DND-41 (cell line): Measurements from ENCODE around the gene BDH2.

Source experiments
- ATAC-seq: fragments of 200-7000 bp; cut with Tn5 transposase; 3 replicates; pipeline ENCODE4 v1.9.1; 2021; ENCODE audit warnings: low read depth; ENCODE audit not compliant: insufficient read depth
- DNase-seq: peaks from one replicate; pipeline ENCODE4 v3.0.0-alpha.2; 2020
- H2AFZ ChIP-seq: 2 replicates; pipeline ENCODE4 v1.6.0; 2012; ENCODE audit warnings: low read depth, low read length
- H3K27ac ChIP-seq: 2 replicates; pipeline ENCODE4 v1.5.1; 2012; ENCODE audit warnings: low read length, inconsistent platforms
- H3K27me3 ChIP-seq: fragments of 200-600 bp; sonication (generic); 2 replicates; pipeline ENCODE4 v1.6.0; 2012; ENCODE audit warnings: low read length, mild to moderate bottlenecking, inconsistent platforms; ENCODE audit not compliant: insufficient read depth, poor library complexity
- H3K36me3 ChIP-seq: 2 replicates; pipeline ENCODE4 v1.5.1; 2012; ENCODE audit warnings: low read length, inconsistent platforms; ENCODE audit not compliant: insufficient read depth
- H3K4me1 ChIP-seq: 2 replicates; pipeline ENCODE4 v1.5.1; 2012; ENCODE audit warnings: mild to moderate bottlenecking, low read length; ENCODE audit not compliant: insufficient read depth
- H3K4me2 ChIP-seq: 2 replicates; pipeline ENCODE4 v1.6.0; 2012; ENCODE audit warnings: mild to moderate bottlenecking, moderate library complexity, low read length, inconsistent platforms; ENCODE audit not compliant: insufficient read depth
- H3K4me3 ChIP-seq, 2 experiments: fragments of 200-600 bp in 1 of 2; shearing (Covaris generic) in 1 of 2; 2 replicates each; pipeline ENCODE4 v1.5.1; 2012 to 2016; ENCODE audit warnings: inconsistent platforms in 2 of 2, low read length in 2 of 2, mild to moderate bottlenecking in 2 of 2, low read depth in 1 of 2, moderate library complexity in 1 of 2
- H3K79me2 ChIP-seq: 2 replicates; pipeline ENCODE4 v1.6.0; 2012; ENCODE audit warnings: low read length, inconsistent platforms; ENCODE audit not compliant: insufficient read depth
- H3K9ac ChIP-seq: 2 replicates; pipeline ENCODE4 v1.6.0; 2012; ENCODE audit warnings: low read depth, mild to moderate bottlenecking, inconsistent platforms, low read length, moderate library complexity
- H3K9me3 ChIP-seq: 2 replicates; pipeline ENCODE4 v1.5.1; 2012; ENCODE audit warnings: low read length, moderate library complexity, mild to moderate bottlenecking, inconsistent platforms; ENCODE audit not compliant: insufficient read depth, severe bottlenecking
- H4K20me1 ChIP-seq: 2 replicates; pipeline ENCODE4 v1.6.0; 2012; ENCODE audit warnings: low read length; ENCODE audit not compliant: insufficient read depth
- EZH2 ChIP-seq: IDR thresholded peaks from 3 replicates; pipeline ENCODE4 v1.6.1; 2012; ENCODE audit warnings: borderline replicate concordance, low read depth, mild to moderate bottlenecking, moderate library complexity, low read length, inconsistent platforms; ENCODE audit not compliant: severe bottlenecking
- TF ChIP-seq, protein P1 (sequence below): IDR thresholded peaks from 2 replicates; pipeline ENCODE4 v1.5.1; 2012; ENCODE audit warnings: borderline replicate concordance, low read length, moderate library complexity, mild to moderate bottlenecking; ENCODE audit not compliant: poor library complexity, severe bottlenecking; ENCODE audit errors: extremely low read depth

The BDH2 gene

DNA sequence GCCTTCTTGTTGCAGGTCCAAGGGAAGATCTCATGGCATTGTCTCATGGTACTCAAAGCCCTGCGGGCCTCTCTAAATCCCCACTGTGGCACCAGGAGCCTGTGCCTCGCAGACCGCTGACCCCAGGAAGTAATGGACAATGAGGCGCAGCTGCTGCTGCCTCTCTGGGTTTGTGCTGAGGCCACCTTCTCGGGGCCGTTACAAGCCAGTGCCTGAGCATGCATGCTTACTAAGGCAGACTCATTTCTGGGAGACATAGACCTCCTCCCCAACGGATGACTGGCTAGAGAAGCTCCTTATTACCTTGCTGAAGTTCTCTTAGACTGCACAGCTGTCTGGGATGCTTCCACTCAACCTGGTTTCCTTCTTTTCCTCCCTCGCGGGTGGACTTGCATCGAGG lies 1.3 kb downstream of the BDH2 start:
- Histone ChIP-seq H3K4me1 (peaks cover 24% of the 10 kb centered on the region), H3K4me3 (peak overlapping the region in 1 of 2 experiments; percentile 63; a peak in 2 of 4 replicates), H3K27ac (peak overlapping the region; percentile 76), H3K36me3 (peaks cover 5% of the 10 kb centered on the region; the same call in 1 of the 2 replicates), H3K9me3 (no peaks in the 10 kb centered on the region), H3K79me2 (peaks cover 22% of the 10 kb centered on the region), H2AFZ (no peak overlapping the region), H4K20me1 (no peaks in the 10 kb centered on the region), H3K4me2 (peak overlapping the region; percentile 88), H3K27me3 (no peaks in the 10 kb centered on the region), H3K9ac (peak overlapping the region; percentile 64; the same call in 1 of the 2 replicates)
- TF ChIP-seq, protein P1, sequence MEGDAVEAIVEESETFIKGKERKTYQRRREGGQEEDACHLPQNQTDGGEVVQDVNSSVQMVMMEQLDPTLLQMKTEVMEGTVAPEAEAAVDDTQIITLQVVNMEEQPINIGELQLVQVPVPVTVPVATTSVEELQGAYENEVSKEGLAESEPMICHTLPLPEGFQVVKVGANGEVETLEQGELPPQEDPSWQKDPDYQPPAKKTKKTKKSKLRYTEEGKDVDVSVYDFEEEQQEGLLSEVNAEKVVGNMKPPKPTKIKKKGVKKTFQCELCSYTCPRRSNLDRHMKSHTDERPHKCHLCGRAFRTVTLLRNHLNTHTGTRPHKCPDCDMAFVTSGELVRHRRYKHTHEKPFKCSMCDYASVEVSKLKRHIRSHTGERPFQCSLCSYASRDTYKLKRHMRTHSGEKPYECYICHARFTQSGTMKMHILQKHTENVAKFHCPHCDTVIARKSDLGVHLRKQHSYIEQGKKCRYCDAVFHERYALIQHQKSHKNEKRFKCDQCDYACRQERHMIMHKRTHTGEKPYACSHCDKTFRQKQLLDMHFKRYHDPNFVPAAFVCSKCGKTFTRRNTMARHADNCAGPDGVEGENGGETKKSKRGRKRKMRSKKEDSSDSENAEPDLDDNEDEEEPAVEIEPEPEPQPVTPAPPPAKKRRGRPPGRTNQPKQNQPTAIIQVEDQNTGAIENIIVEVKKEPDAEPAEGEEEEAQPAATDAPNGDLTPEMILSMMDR, result no peak
- TF ChIP-seq EZH2, result no peak
- ATAC-seq (no peak), DNase-seq (no peak)

DNA sequence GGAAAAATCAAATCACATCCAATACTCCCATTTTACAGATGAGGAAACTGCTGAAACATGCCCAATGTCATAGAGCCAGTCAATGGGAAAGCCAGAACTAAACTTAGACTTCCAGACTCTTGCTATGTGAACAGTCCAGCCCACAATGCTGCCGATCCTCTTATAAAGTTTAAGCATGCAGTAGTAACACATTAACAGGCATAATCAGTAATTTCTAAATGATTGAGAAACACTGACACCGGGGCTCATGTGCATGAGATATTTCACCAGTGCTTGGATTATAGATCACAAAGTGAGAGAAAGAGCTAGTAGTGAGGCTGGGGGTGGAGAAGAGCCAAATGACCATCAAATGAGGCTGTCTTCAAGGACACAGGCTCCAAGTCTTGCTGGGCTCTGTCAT lies 2.5 kb downstream of the BDH2 start:
- Histone ChIP-seq H2AFZ (no peak overlapping the region), H3K4me2 (no peak overlapping the region), H4K20me1 (no peaks in the 10 kb centered on the region), H3K9ac (no peak overlapping the region), H3K36me3 (peaks cover 9% of the 10 kb centered on the region; the same call in 1 of the 2 replicates), H3K4me1 (peaks cover 36% of the 10 kb centered on the region), H3K4me3 (no peak overlapping the region), H3K9me3 (no peaks in the 10 kb centered on the region), H3K27ac (no peak overlapping the region), H3K79me2 (peaks cover 22% of the 10 kb centered on the region), H3K27me3 (no peaks in the 10 kb centered on the region)
- DNase-seq (no peak), ATAC-seq (no peak)
- no peak for TF ChIP-seq EZH2
- TF ChIP-seq, protein P1, result no peak

DNA sequence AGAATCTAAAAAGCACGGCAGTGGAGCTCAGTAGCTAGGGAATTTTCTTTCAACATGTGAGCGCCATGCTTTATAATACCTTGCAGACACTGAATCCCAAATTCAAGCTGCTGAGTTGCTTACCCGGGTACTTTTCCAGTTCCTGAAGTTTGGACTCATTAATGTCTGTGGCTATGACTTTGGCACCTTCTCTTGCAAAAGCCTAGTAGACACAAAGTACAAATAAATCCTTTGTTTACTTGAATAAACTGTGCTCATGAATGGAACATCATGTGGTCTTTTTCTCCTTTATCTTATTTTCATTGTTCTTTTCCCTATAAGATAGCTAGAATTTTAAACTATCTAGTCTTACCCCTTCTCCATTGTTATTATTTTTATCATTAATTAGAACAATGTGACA lies 4.6 kb downstream of the BDH2 start:
- Histone ChIP-seq H3K4me2 (no peak overlapping the region), H3K27ac (no peak overlapping the region), H3K4me1 (peaks cover 44% of the 10 kb centered on the region), H3K4me3 (no peak overlapping the region), H4K20me1 (no peaks in the 10 kb centered on the region), H3K9me3 (no peaks in the 10 kb centered on the region), H2AFZ (no peak overlapping the region), H3K79me2 (peaks cover 22% of the 10 kb centered on the region), H3K36me3 (peaks cover 27% of the 10 kb centered on the region), H3K9ac (no peak overlapping the region), H3K27me3 (no peaks in the 10 kb centered on the region)
- ATAC-seq (no peak), DNase-seq (no peak)
- TF ChIP-seq EZH2, result no peak
- TF ChIP-seq, protein P1, result no peak
